HG03045 (cell line): ENCODE results near the gene SF3A2.
"Not testable (repeated sequence)": the region's sequence is repeated elsewhere in the genome, so short reads cannot be mapped to it uniquely, and the experiment has no call there.

ENCODE experiments used
- ATAC-seq: cut with Tn5 transposase; IDR thresholded peaks from one replicate; pipeline ENCODE4 v1.9.1; 2021; ENCODE audit warnings: mild to moderate bottlenecking, moderate library complexity; ENCODE audit not compliant: unreplicated experiment

The SF3A2 gene

GRCh38 chr19:2271234-2272103 lies 34.8 kb downstream of the SF3A2 start:
- ATAC-seq: no peak

GRCh38 chr19:2273356-2274184 lies 36.9 kb downstream of the SF3A2 start:
- no peak for ATAC-seq

GRCh38 chr19:2274185-2274711 lies 37.6 kb downstream of the SF3A2 start:
- no peak for ATAC-seq

GRCh38 chr19:2274931-2275535 lies 38.4 kb downstream of the SF3A2 start:
- ATAC-seq: no peak

- no peak for ATAC-seq
Measured at GRCh38 chr19:2275588-2276428, 39.2 kb downstream of the SF3A2 start.

- no peak for ATAC-seq
Measured at GRCh38 chr19:2276429-2276986, 39.9 kb downstream of the SF3A2 start.

GRCh38 chr19:2277138-2277537 lies 40.5 kb downstream of the SF3A2 start:
- no peak for ATAC-seq

- ATAC-seq: no peak
Measured at GRCh38 chr19:2278459-2279158, 42.0 kb downstream of the SF3A2 start.

- ATAC-seq: no peak
Measured at GRCh38 chr19:2280633-2281264, 44.1 kb downstream of the SF3A2 start.

GRCh38 chr19:2281265-2282061 lies 44.8 kb downstream of the SF3A2 start:
- not testable (repeated sequence) for ATAC-seq

- ATAC-seq: no peak
Measured at GRCh38 chr19:2282062-2282861, 45.6 kb downstream of the SF3A2 start, which contains the start of gene PEAK3. TSS of gene PEAK3 (minus strand) at chr19:2282175. CDS start at chr19:2280931, 1,244 bp downstream.

GRCh38 chr19:2282862-2283237 lies 46.2 kb downstream of the SF3A2 start:
- no peak for ATAC-seq

- ATAC-seq: no peak
Measured at GRCh38 chr19:2283835-2284507, 47.3 kb downstream of the SF3A2 start.

GRCh38 chr19:2286402-2287140 lies 49.9 kb downstream of the SF3A2 start:
- no peak for ATAC-seq

GRCh38 chr19:2287585-2288337 lies 51.1 kb downstream of the SF3A2 start:
- ATAC-seq: no peak
